HepG2 (cell line): ENCODE results near the gene RB1. TPM values are rescaled to one million over a fixed set of nuclear protein-coding genes. Genes with fewer than 3 reads are reported as not detected.

Source experiments
- ATAC-seq: fragments of 200-7000 bp; cut with Tn5 transposase; 3 replicates; pipeline ENCODE4 v1.9.1; 2020; ENCODE audit warnings: mild to moderate bottlenecking, moderate library complexity
- BruUV-seq: library from RNA; stranded (reverse); fragments of 400-500 nt; replicated peaks from 2 replicates; lab custom pipeline; 2021; lab: Mats Ljungman, UMichigan
- CTCF ChIA-PET: fragments of 300-600 bp; formaldehyde crosslinking; extraction: SDS; loops from one replicate; lab custom pipeline; 2021; ENCODE audit warnings: low total read pairs, inconsistent platforms, low intra/inter-chr PET ratio; lab: Yijun Ruan, JAX
- POLR2A ChIA-PET: fragments of 350-600 bp; sonication (Branson Sonifier 250); formaldehyde crosslinking; loops from one replicate; lab custom pipeline; 2020; ENCODE audit warnings: antibody characterized with exemption, inconsistent platforms; lab: Yijun Ruan, JAX
- DNase-seq: peaks from one replicate; pipeline ENCODE4 v3.0.0-alpha.2; 2015; ENCODE audit warnings: low spot score
- FAIRE-seq: peaks from 3 replicates; lab custom pipeline; 2011; peaks lifted over from hg19 to GRCh38; lab: Jason Lieb, UNC
- H2AFZ ChIP-seq: one replicate; pipeline ENCODE4 v1.6.1; 2011; ENCODE audit warnings: low read length, inconsistent platforms
- H3K27ac ChIP-seq: fragments of 300-600 bp; 3 replicates; pipeline ENCODE4 v1.8.0; 2011; ENCODE audit warnings: mixed run types, mild to moderate bottlenecking, mixed read lengths, low read length, inconsistent platforms; ENCODE audit not compliant: insufficient read depth; ENCODE audit errors: extremely low read length
- H3K27me3 ChIP-seq, 2 experiments: fragments of 200-600 bp in 1 of 2; 2 replicates in 1 of 2; 3 replicates in 1 of 2; pipeline versions ENCODE4 v1.6.0 to v1.8.0; 2011; ENCODE audit warnings: low read length in 2 of 2, mild to moderate bottlenecking in 2 of 2, moderate library complexity in 2 of 2, inconsistent platforms in 1 of 2; ENCODE audit not compliant: insufficient read depth in 2 of 2, control insufficient read depth in 1 of 2
- H3K36me3 ChIP-seq, 2 experiments: fragments of 200-600 bp in 1 of 2; replicated peaks in 1 of 2; 2 replicates in 1 of 2; 3 replicates in 1 of 2; pipeline versions ENCODE4 v1.5.1 to v1.8.0; 2011; ENCODE audit warnings: low read length in 2 of 2, inconsistent platforms in 1 of 2; ENCODE audit not compliant: insufficient read depth in 2 of 2, control insufficient read depth in 1 of 2
- H3K4me1 ChIP-seq: 2 replicates; pipeline ENCODE4 v1.5.1; 2012; ENCODE audit warnings: low read length, inconsistent platforms; ENCODE audit not compliant: insufficient read depth
- H3K4me2 ChIP-seq: 2 replicates; pipeline ENCODE4 v1.6.0; 2011; ENCODE audit warnings: low read depth, low read length, inconsistent platforms
- H3K4me3 ChIP-seq, 3 experiments: fragments of 200-600 bp in 1 of 3; sonication (generic), shearing (Covaris generic) in 1 of 3; replicated peaks in 1 of 3; 2 replicates each; pipeline ENCODE4 v1.5.1; 2011 to 2016; ENCODE audit warnings: low read length in 3 of 3, inconsistent platforms in 2 of 3, low read depth in 2 of 3, mild to moderate bottlenecking in 2 of 3, control low read depth in 1 of 3, mixed read lengths in 1 of 3; ENCODE audit not compliant: insufficient read depth in 1 of 3
- H3K79me2 ChIP-seq: one replicate; pipeline ENCODE4 v1.6.1; 2011; ENCODE audit warnings: low read length, inconsistent platforms; ENCODE audit not compliant: insufficient read depth
- H3K9ac ChIP-seq: 2 replicates; pipeline ENCODE4 v1.6.0; 2011; ENCODE audit warnings: mild to moderate bottlenecking, low read depth, low read length, inconsistent platforms; ENCODE audit not compliant: insufficient read depth
- H3K9me3 ChIP-seq: 2 replicates; pipeline ENCODE4 v1.5.1; 2012; ENCODE audit warnings: mild to moderate bottlenecking, low read length
- H4K20me1 ChIP-seq: 2 replicates; pipeline ENCODE4 v1.6.0; 2011; ENCODE audit warnings: inconsistent platforms, mild to moderate bottlenecking, low read length, moderate library complexity; ENCODE audit not compliant: insufficient read depth
- ARID2 ChIP-seq: sonication (generic); formaldehyde crosslinking; IDR thresholded peaks from 2 replicates; pipeline ENCODE4 v1.8.1; 2022; ENCODE audit warnings: mild to moderate bottlenecking, missing genetic modification reagents, borderline replicate concordance
- ARID4A ChIP-seq: sonication (generic); formaldehyde crosslinking; IDR thresholded peaks from 2 replicates; pipeline ENCODE4 v1.5.0; 2020; ENCODE audit warnings: mild to moderate bottlenecking, missing genetic modification reagents, borderline replicate concordance
- HOXD1 ChIP-seq: sonication (generic); formaldehyde crosslinking; IDR thresholded peaks from 2 replicates; pipeline ENCODE4 v1.5.0; 2020; ENCODE audit warnings: missing genetic modification reagents
- ISL2 ChIP-seq: sonication (generic); formaldehyde crosslinking; IDR thresholded peaks from 2 replicates; pipeline ENCODE4 v1.5.0; 2020; ENCODE audit warnings: missing genetic modification reagents
- ISX ChIP-seq: sonication (generic); formaldehyde crosslinking; conservative IDR thresholded peaks from 2 replicates; pipeline ENCODE4 v1.5.0; 2020; ENCODE audit warnings: missing genetic modification reagents
- KMT2B ChIP-seq: IDR thresholded peaks from 2 replicates; pipeline ENCODE4 v1.6.1; 2016; ENCODE audit warnings: missing genetic modification reagents, missing compliant biosample characterization
- MXI1 ChIP-seq: IDR thresholded peaks from 3 replicates; pipeline ENCODE4 v1.6.1; 2012; ENCODE audit warnings: low read depth, low read length, inconsistent platforms, borderline replicate concordance
- POGZ ChIP-seq: sonication (generic); formaldehyde crosslinking; IDR thresholded peaks from 2 replicates; pipeline ENCODE4 v1.4.0; 2020; ENCODE audit warnings: mild to moderate bottlenecking, missing genetic modification reagents
- TAF15 ChIP-seq: fragments of 200-400 bp; formaldehyde crosslinking; IDR thresholded peaks from one replicate; pipeline ENCODE4 v1.6.1; 2018; ENCODE audit warnings: mild to moderate bottlenecking, low read depth, low read length; ENCODE audit not compliant: poor library complexity, severe bottlenecking
- ZBTB7A ChIP-seq: sonication (generic); formaldehyde crosslinking; IDR thresholded peaks from 2 replicates; pipeline ENCODE4 v1.8.0; 2022; ENCODE audit warnings: mild to moderate bottlenecking, missing genetic modification reagents
- ZFP62 ChIP-seq: sonication (generic); formaldehyde crosslinking; IDR thresholded peaks from 2 replicates; pipeline ENCODE4 v1.4.0; 2020; ENCODE audit warnings: missing genetic modification reagents
- ZNF512 ChIP-seq: sonication (generic); formaldehyde crosslinking; IDR thresholded peaks from 2 replicates; pipeline ENCODE4 v1.4.0; 2020; ENCODE audit warnings: mild to moderate bottlenecking, missing genetic modification reagents
- ZNF580 ChIP-seq: IDR thresholded peaks from 2 replicates; pipeline ENCODE4 v1.6.1; 2016; ENCODE audit warnings: low read depth, borderline replicate concordance
- ZNF678 ChIP-seq: sonication (generic); formaldehyde crosslinking; IDR thresholded peaks from 2 replicates; pipeline ENCODE4 v1.4.0; 2020; ENCODE audit warnings: mild to moderate bottlenecking, missing genetic modification reagents
- ZNF800 ChIP-seq: sonication (generic); formaldehyde crosslinking; IDR thresholded peaks from 2 replicates; pipeline ENCODE4 v1.4.0; 2020; ENCODE audit warnings: missing genetic modification reagents
- WGBS: methylation state at CpG from one replicate; pipeline ENCODE4 v1.1.6; 2017; ENCODE audit warnings: low lambda C conversion rate; 5-methylcytosine and 5-hydroxymethylcytosine counted together
- in situ Hi-C: cut with HindIII; loops from 2 replicates; pipeline ENCODE4 v1.10.0; 2017; ENCODE audit warnings: low pct_unique_long_range_greater_than_20kb; ENCODE audit not compliant: extremely low pct_ligation_motif_present
- intact Hi-C: fragments of 100-400 bp; cut with micrococcal nuclease; formaldehyde crosslinking; loops from one replicate; pipeline ENCODE4 v1.10.0; 2022; ENCODE audit not compliant: unreplicated experiment
- polyA plus RNA-seq, 8 experiments: library from polyadenylated mRNA; depleted of rRNA in 3 of 8; stranded (reverse) in 7 of 8; unstranded in 1 of 8; fragments of >200 nt; fragmentation: Illumina TruSeq in 4 of 8; extraction: Trizol in 4 of 8; gene quantifications; 2 replicates each; pipeline versions ENCODE4 v1.2.1 to v1.2.3, GENCODE V29; 2011 to 2016; ENCODE audit warnings: low read depth in 4 of 8, missing spikeins in 1 of 8, mixed read lengths in 1 of 8; ENCODE audit not compliant: insufficient read depth in 1 of 8
- total RNA-seq, 5 experiments: library from RNA; depleted of rRNA; stranded (reverse); fragments of >200 nt; fragmentation: Illumina TruSeq; extraction: Trizol; gene quantifications; 2 replicates each; pipeline ENCODE4 v1.2.3, GENCODE V29; 2016; ENCODE audit warnings: low read depth in 1 of 5

Gene RB1
- total and polyA plus RNA-seq, 2 of the 13 experiments (the other 11 are each of a cell fraction or from before 2014, with no cell fraction given): 15.6 to 23.7 TPM

GRCh38 chr13:48304143-48304876 is 759 bp downstream of the RB1 start (continued):
- TF ChIP-seq ARID2 (no peak), KMT2B (CRISPR knock-in tag) (peak; percentile 39; the same call in 1 of the 2 replicates), TAF15 (no peak), ISL2 (peak; percentile 26; the same call in 1 of the 2 replicates), ZFP62 (CRISPR knock-in tag) (no peak), MXI1 (no peak), ISX (CRISPR knock-in tag) (peak; percentile 48; the same call in 1 of the 2 replicates), POGZ (CRISPR knock-in tag) (no peak), HOXD1 (CRISPR knock-in tag) (no peak), ZNF678 (CRISPR knock-in tag) (no peak), ZBTB7A (CRISPR knock-in tag) (no peak)

GRCh38 chr13:48311223-48311622 is 7.7 kb downstream of the RB1 start:
- Histone ChIP-seq H3K36me3 (peaks cover 1 to 7% of the 10 kb centered on the region in 2 experiments; a peak in 3 of 5 replicates), H3K79me2 (peaks cover 28% of the 10 kb centered on the region), H4K20me1 (no peaks in the 10 kb centered on the region; the same call in 1 of the 2 replicates), H3K9me3 (no peaks in the 10 kb centered on the region), H3K4me1 (peaks cover 2% of the 10 kb centered on the region), H3K27me3 (no peaks in the 10 kb centered on the region), H3K4me2 (no peak overlapping the region), H3K4me3 (no peak overlapping the region), H3K27ac (no peak overlapping the region), H2AFZ (no peak overlapping the region), H3K9ac (no peak overlapping the region)
- no peak for FAIRE-seq
- POLR2A ChIA-PET: no interaction called here
- no TSS peak for BruUV-seq
- WGBS: 100% methylated on average over 1 of the region's 1 CpG
- no peak for ATAC-seq
- no peak for DNase-seq
- in situ Hi-C loops (loop anchor here (25.0 kb wide), 1 partner anchor 451 kb away; no protein-coding TSS in a partner anchor), intact Hi-C loops (no loop called here)
- CTCF ChIA-PET: no interaction called here
- no peak for TF ChIP-seq ZNF800 (CRISPR knock-in tag)
- no peak for TF ChIP-seq ZNF580
- no peak for TF ChIP-seq ZNF512
- no peak for TF ChIP-seq ARID4A (CRISPR knock-in tag)
